HepG2 (cell line): Measurements from ENCODE around the gene BICDL1. TPM values are rescaled to one million over a fixed set of nuclear protein-coding genes. Genes with fewer than 3 reads are reported as not detected.

Experiments used
- BCL6 ChIP-seq: IDR thresholded peaks from 2 replicates; pipeline ENCODE4 v1.6.1; 2016; ENCODE audit warnings: missing genetic modification reagents, missing compliant biosample characterization
- ESRRA ChIP-seq: sonication (generic); formaldehyde crosslinking; IDR thresholded peaks from 2 replicates; pipeline ENCODE4 v1.5.1; 2020; ENCODE audit warnings: mild to moderate bottlenecking, low read depth, missing genetic modification reagents
- MATR3 ChIP-seq: sonication (generic); formaldehyde crosslinking; IDR thresholded peaks from 2 replicates; pipeline ENCODE4 v1.4.0; 2020; ENCODE audit warnings: missing genetic modification reagents
- NFIB ChIP-seq: sonication (generic); formaldehyde crosslinking; IDR thresholded peaks from 2 replicates; pipeline ENCODE4 v1.9.0; 2021; ENCODE audit warnings: missing genetic modification reagents, mild to moderate bottlenecking, borderline replicate concordance
- RBAK ChIP-seq: sonication (generic); formaldehyde crosslinking; IDR thresholded peaks from 2 replicates; pipeline ENCODE4 v1.5.1; 2020; ENCODE audit warnings: mild to moderate bottlenecking, missing genetic modification reagents
- ZFP36 ChIP-seq: fragments of 150-350 bp; IDR thresholded peaks from 2 replicates; pipeline ENCODE4 v1.6.1; 2018; ENCODE audit warnings: borderline replicate concordance, low read length, low read depth; ENCODE audit not compliant: partially characterized antibody
- ZNF703 ChIP-seq: sonication (generic); formaldehyde crosslinking; IDR thresholded peaks from 2 replicates; pipeline ENCODE4 v1.5.1; 2020; ENCODE audit warnings: missing genetic modification reagents, mild to moderate bottlenecking, moderate library complexity, borderline replicate concordance
- polyA plus RNA-seq, 8 experiments: library from polyadenylated mRNA; depleted of rRNA in 3 of 8; stranded (reverse) in 7 of 8; unstranded in 1 of 8; fragments of >200 nt; fragmentation: Illumina TruSeq in 4 of 8; extraction: Trizol in 4 of 8; gene quantifications; 2 replicates each; pipeline versions ENCODE4 v1.2.1 to v1.2.3, GENCODE V29; 2011 to 2016; ENCODE audit warnings: low read depth in 4 of 8, missing spikeins in 1 of 8, mixed read lengths in 1 of 8; ENCODE audit not compliant: insufficient read depth in 1 of 8
- total RNA-seq, 5 experiments: library from RNA; depleted of rRNA; stranded (reverse); fragments of >200 nt; fragmentation: Illumina TruSeq; extraction: Trizol; gene quantifications; 2 replicates each; pipeline ENCODE4 v1.2.3, GENCODE V29; 2016; ENCODE audit warnings: low read depth in 1 of 5
- TF ChIP-seq, protein P1 (sequence below): sonication (generic); formaldehyde crosslinking; IDR thresholded peaks from 2 replicates; pipeline ENCODE4 v1.8.1; 2022; ENCODE audit warnings: low read depth, mild to moderate bottlenecking, missing genetic modification reagents
- TF ChIP-seq, protein P2 (sequence below): sonication (generic); formaldehyde crosslinking; IDR thresholded peaks from 2 replicates; pipeline ENCODE4 v1.5.0; 2020; ENCODE audit warnings: missing genetic modification reagents, mild to moderate bottlenecking, borderline replicate concordance
- TF ChIP-seq, protein P3 (sequence below): sonication (generic); formaldehyde crosslinking; IDR thresholded peaks from 2 replicates; pipeline ENCODE4 v1.4.0; 2020; ENCODE audit warnings: missing genetic modification reagents, borderline replicate concordance
- TF ChIP-seq, protein P4 (sequence below): sonication (generic); formaldehyde crosslinking; IDR thresholded peaks from 2 replicates; pipeline ENCODE4 v1.4.0; 2020; ENCODE audit warnings: mild to moderate bottlenecking, missing genetic modification reagents
- TF ChIP-seq, protein P5 (sequence below): sonication (generic); formaldehyde crosslinking; IDR thresholded peaks from 2 replicates; pipeline ENCODE4 v1.9.0; 2021; ENCODE audit warnings: missing genetic modification reagents, mild to moderate bottlenecking, borderline replicate concordance
- TF ChIP-seq, protein P6 (sequence below): sonication (generic); formaldehyde crosslinking; IDR thresholded peaks from 2 replicates; pipeline ENCODE4 v1.5.0; 2020; ENCODE audit warnings: missing genetic modification reagents, mild to moderate bottlenecking, borderline replicate concordance

Gene BICDL1
- total and polyA plus RNA-seq, 2 of the 13 experiments (the other 11 are each of a cell fraction or from before 2014, with no cell fraction given), result 3.6 to 9.7 TPM

DNA sequence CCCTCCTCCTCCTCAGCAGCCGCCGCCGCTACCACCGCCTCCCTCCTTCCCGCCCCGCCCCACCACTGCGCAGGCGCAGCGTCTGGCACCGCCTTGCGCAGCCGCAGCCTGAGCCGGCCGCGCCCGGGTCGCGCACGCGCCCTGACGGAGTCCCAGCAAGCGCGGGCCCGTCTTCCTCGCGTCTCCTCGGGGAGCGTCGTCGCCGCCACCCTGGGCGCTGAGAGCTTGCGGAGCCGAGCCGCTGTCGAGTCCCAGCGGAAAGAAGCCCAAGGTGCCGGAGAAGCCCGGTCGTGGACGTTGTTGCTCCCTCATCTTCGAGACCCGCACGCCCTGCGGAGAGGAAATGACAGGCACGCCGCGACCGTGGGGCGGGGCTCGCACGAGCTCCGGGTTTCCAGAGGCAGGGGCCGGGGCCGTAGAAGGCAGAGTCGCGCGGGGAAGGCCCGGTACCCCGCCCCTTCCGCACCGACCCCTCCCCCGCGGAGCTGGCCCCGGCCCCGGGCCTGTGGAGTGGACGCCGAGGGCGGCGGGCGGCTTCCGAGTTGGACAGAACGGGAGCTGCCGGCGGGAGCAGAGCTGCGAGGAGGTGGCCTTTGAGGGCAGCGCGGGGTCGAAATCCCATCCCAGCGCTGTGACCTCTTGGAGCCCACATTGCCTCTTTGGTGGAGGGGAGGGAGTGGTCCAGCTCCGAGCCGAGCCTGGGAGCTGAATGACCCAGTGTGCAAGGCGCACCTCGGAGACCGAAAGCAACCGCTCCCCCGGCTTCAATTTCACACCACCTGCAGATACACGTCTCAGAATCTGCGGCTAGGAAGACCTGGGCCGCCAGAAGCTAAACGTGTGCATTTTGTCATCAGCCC lies 128.0 kb downstream of the BICDL1 start (continued):
- TF ChIP-seq, protein P1, sequence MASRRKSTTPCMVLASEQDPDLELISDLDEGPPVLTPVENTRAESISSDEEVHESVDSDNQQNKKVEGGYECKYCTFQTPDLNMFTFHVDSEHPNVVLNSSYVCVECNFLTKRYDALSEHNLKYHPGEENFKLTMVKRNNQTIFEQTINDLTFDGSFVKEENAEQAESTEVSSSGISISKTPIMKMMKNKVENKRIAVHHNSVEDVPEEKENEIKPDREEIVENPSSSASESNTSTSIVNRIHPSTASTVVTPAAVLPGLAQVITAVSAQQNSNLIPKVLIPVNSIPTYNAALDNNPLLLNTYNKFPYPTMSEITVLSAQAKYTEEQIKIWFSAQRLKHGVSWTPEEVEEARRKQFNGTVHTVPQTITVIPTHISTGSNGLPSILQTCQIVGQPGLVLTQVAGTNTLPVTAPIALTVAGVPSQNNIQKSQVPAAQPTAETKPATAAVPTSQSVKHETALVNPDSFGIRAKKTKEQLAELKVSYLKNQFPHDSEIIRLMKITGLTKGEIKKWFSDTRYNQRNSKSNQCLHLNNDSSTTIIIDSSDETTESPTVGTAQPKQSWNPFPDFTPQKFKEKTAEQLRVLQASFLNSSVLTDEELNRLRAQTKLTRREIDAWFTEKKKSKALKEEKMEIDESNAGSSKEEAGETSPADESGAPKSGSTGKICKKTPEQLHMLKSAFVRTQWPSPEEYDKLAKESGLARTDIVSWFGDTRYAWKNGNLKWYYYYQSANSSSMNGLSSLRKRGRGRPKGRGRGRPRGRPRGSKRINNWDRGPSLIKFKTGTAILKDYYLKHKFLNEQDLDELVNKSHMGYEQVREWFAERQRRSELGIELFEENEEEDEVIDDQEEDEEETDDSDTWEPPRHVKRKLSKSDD, result no peak; the same call in 1 of the 2 replicates
- TF ChIP-seq ZNF703 (CRISPR knock-in tag), result peak; percentile 39; the same call in 1 of the 2 replicates
- no peak for TF ChIP-seq RBAK (CRISPR knock-in tag)
- no peak for TF ChIP-seq ZFP36
- TF ChIP-seq, protein P2, sequence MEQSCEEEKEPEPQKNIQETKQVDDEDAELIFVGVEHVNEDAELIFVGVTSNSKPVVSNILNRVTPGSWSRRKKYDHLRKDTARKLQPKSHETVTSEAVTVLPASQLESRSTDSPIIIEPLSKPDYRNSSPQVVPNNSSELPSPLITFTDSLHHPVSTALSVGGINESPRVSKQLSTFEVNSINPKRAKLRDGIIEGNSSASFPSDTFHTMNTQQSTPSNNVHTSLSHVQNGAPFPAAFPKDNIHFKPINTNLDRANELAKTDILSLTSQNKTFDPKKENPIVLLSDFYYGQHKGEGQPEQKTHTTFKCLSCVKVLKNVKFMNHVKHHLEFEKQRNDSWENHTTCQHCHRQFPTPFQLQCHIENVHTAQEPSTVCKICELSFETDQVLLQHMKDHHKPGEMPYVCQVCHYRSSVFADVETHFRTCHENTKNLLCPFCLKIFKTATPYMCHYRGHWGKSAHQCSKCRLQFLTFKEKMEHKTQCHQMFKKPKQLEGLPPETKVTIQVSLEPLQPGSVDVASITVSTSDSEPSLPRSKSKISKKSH, result 0 out of 2 replicates have a peak, but pooled peaks have one; percentile 29
- TF ChIP-seq, protein P3, sequence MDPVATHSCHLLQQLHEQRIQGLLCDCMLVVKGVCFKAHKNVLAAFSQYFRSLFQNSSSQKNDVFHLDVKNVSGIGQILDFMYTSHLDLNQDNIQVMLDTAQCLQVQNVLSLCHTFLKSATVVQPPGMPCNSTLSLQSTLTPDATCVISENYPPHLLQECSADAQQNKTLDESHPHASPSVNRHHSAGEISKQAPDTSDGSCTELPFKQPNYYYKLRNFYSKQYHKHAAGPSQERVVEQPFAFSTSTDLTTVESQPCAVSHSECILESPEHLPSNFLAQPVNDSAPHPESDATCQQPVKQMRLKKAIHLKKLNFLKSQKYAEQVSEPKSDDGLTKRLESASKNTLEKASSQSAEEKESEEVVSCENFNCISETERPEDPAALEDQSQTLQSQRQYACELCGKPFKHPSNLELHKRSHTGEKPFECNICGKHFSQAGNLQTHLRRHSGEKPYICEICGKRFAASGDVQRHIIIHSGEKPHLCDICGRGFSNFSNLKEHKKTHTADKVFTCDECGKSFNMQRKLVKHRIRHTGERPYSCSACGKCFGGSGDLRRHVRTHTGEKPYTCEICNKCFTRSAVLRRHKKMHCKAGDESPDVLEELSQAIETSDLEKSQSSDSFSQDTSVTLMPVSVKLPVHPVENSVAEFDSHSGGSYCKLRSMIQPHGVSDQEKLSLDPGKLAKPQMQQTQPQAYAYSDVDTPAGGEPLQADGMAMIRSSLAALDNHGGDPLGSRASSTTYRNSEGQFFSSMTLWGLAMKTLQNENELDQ (CRISPR knock-in tag), result no peak
- TF ChIP-seq, protein P4, sequence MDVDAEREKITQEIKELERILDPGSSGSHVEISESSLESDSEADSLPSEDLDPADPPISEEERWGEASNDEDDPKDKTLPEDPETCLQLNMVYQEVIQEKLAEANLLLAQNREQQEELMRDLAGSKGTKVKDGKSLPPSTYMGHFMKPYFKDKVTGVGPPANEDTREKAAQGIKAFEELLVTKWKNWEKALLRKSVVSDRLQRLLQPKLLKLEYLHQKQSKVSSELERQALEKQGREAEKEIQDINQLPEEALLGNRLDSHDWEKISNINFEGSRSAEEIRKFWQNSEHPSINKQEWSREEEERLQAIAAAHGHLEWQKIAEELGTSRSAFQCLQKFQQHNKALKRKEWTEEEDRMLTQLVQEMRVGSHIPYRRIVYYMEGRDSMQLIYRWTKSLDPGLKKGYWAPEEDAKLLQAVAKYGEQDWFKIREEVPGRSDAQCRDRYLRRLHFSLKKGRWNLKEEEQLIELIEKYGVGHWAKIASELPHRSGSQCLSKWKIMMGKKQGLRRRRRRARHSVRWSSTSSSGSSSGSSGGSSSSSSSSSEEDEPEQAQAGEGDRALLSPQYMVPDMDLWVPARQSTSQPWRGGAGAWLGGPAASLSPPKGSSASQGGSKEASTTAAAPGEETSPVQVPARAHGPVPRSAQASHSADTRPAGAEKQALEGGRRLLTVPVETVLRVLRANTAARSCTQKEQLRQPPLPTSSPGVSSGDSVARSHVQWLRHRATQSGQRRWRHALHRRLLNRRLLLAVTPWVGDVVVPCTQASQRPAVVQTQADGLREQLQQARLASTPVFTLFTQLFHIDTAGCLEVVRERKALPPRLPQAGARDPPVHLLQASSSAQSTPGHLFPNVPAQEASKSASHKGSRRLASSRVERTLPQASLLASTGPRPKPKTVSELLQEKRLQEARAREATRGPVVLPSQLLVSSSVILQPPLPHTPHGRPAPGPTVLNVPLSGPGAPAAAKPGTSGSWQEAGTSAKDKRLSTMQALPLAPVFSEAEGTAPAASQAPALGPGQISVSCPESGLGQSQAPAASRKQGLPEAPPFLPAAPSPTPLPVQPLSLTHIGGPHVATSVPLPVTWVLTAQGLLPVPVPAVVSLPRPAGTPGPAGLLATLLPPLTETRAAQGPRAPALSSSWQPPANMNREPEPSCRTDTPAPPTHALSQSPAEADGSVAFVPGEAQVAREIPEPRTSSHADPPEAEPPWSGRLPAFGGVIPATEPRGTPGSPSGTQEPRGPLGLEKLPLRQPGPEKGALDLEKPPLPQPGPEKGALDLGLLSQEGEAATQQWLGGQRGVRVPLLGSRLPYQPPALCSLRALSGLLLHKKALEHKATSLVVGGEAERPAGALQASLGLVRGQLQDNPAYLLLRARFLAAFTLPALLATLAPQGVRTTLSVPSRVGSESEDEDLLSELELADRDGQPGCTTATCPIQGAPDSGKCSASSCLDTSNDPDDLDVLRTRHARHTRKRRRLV (CRISPR knock-in tag), result no peak
- peak; percentile 66; the same call in 1 of the 2 replicates for TF ChIP-seq ESRRA (CRISPR knock-in tag)
- TF ChIP-seq, protein P5, sequence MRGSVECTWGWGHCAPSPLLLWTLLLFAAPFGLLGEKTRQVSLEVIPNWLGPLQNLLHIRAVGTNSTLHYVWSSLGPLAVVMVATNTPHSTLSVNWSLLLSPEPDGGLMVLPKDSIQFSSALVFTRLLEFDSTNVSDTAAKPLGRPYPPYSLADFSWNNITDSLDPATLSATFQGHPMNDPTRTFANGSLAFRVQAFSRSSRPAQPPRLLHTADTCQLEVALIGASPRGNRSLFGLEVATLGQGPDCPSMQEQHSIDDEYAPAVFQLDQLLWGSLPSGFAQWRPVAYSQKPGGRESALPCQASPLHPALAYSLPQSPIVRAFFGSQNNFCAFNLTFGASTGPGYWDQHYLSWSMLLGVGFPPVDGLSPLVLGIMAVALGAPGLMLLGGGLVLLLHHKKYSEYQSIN, result no peak
- 0 out of 2 replicates have a peak, but pooled peaks have one; percentile 6 for TF ChIP-seq BCL6
- TF ChIP-seq MATR3 (CRISPR knock-in tag), result no peak
- TF ChIP-seq NFIB (CRISPR knock-in tag), result no peak
- TF ChIP-seq, protein P6, sequence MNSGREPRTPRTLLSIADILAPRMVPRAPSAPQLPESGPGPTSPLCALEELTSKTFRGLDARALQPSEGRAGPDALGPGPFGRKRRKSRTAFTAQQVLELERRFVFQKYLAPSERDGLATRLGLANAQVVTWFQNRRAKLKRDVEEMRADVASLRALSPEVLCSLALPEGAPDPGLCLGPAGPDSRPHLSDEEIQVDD (CRISPR knock-in tag), result peak; percentile 64; the same call in 1 of the 2 replicates
